HG02885 (cell line): Measurements from ENCODE around the gene OR8J3.
"Not testable (repeated sequence)": the region's sequence is repeated elsewhere in the genome, so short reads cannot be mapped to it uniquely, and the experiment has no call there.

ENCODE experiments used
- ATAC-seq: cut with Tn5 transposase; IDR thresholded peaks from one replicate; pipeline ENCODE4 v1.9.1; 2021; ENCODE audit warnings: mild to moderate bottlenecking; ENCODE audit not compliant: unreplicated experiment, poor library complexity

OR8J3 gene, protein sequence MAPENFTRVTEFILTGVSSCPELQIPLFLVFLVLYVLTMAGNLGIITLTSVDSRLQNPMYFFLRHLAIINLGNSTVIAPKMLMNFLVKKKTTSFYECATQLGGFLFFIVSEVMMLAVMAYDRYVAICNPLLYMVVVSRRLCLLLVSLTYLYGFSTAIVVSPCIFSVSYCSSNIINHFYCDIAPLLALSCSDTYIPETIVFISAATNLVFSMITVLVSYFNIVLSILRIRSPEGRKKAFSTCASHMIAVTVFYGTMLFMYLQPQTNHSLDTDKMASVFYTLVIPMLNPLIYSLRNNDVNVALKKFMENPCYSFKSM

DNA sequence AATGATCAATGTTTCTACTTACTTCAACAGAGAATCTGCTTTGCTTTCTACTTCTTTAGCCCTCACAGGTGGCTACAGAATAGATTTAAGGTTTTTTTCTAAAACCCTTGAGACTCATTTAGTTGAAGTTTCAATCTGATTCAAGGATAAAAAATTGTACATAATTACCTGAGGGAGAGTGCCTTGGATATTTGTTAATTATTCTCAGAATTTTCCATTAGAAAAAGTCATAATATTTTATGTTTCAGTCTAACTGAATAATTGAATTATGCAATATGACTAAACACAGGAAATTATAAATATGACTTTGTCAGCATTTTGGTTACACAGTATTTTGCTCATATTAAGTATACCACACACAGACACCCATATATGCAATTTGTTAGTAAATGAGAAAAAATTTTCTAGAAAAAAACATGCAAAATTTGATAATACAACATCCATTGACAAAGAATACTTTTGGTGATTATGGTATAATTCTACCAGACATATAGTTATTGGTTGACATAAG, at the start of gene OR8J3:
Gene OR8J3 (minus strand): TSS at position 51 of the 511 bp plus-strand sequence. CDS start 2,483 bp downstream, outside the sequence.
- no peak for ATAC-seq

DNA sequence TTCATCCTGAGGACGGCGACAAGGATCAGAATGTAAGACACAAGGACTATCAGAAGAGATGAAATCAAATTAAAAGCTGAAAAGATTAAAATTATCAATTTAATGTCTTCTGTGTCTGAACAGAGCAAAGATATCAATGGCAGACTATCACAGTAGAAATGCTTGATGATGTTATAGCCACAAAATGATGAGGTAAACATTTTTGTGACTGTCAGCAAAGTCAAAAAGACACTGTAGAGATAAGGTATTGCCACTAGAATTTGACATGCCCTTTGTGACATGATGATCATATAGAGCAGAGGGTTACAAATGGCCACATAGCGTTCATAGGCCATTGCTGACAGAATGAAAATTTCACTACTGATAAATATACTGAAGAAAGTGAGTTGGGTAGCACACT, 48.6 kb upstream of the OR8J3 start:
- ATAC-seq = no peak

DNA sequence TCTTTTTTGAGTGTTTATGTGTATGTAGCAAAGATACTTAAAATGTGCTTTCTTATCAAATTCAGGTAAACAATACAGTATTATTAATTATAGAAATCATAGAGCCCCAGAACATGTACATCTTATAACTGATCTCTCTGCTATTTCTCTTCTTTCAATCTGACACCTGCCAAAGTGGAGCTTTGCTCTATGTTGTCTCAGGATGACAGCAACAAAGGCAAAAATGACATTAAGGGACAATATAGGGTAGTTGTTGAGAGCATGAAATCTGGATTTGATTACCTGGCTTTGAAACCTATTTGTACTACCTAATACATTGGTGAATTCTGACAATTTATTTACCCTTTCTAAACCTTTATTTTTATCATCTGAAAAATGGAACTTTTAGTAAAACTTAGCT, 43.5 kb upstream of the OR8J3 start:
- no peak for ATAC-seq

DNA sequence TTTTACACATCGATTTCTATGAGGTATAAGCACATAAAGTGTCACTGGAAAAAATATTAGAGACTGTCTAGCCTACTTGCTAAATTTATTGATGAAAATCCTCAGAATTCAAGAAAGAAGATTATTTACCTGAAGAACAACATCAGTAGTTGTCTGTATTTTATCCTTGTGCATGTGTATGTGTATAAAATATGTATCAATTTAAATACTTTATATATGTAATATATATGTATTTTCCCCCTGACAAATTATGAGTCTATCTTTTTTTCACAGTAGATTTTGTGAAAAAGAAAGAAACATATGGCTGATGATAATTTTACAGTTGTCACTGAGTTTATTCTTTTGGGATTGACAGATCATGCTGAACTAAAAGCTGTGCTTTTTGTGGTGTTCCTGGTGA, 36.3 kb upstream of the OR8J3 start, which contains the start of gene OR5J2:
Gene OR5J2 (plus strand): TSS at position 301 of the 400 bp plus-strand sequence. CDS start 0 bp downstream, at position 301.
- ATAC-seq = no peak

DNA sequence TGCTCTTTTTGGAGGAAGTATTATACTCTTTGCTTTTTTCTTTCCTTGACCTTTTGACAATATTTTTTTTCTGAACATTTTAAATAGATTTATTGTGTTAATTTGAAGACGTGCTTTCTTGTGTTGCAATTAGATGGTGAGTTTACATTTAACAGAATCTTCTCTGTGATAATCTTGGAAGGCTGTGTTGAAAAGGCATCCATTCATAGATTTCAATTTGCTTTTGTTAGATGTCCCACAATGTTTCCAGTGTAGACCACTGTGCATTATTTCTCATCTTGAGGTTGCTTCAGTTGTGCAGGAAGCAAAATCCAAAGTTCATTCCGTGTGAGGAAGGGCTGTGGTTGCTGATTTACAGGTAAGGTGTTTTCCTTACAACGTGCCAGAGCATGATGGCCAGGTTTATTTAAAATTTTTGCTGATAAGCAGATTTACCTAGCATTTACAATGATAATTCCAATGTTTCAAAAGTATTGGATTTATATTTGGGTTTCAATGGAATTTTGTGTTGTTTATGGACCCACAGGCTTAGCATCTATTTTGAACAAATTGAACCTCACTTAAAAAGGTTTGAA, 32.3 kb upstream of the OR8J3 start:
- no peak for ATAC-seq

DNA sequence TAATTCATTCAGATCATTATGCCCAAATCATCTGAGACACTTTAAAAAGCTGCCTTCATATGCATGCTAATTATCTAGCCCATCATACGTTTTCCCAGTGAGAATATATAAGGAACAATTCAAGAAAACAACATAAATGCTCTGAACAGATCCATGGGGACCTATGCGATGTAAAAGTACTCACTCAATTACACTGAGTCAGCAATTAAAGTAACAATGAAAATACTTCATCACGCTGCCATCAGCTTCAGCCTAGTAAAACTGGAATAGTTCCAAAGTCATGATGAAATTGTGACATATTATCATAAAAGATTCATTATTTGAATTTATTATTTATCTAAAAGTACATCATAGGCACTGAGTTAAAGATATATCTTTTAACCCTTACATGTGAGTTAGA, 23.8 kb upstream of the OR8J3 start:
- no peak for ATAC-seq

DNA sequence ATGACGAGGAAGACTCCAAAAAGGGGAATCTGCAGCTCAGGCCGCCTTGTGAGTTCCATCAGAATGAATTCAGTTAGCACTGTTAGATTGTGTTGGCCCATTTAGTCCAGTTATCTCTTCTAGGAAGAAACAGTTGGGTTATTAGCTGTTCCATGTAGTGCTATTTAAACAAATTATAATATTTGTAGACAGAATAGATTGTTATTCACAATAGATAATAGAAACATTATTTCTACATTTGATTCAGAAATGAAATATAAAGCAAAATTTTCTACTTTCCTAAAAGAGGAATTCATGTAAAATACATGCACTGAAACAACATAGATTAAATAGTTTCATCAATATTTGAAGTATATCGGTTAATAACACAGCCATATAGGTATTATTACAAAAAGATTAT, 20.2 kb upstream of the OR8J3 start, which contains the start of gene OR8K5:
Gene OR8K5 (minus strand): TSS at position 101 of the 400 bp plus-strand sequence. CDS start 0 bp downstream, at position 101.
- ATAC-seq = no peak

DNA sequence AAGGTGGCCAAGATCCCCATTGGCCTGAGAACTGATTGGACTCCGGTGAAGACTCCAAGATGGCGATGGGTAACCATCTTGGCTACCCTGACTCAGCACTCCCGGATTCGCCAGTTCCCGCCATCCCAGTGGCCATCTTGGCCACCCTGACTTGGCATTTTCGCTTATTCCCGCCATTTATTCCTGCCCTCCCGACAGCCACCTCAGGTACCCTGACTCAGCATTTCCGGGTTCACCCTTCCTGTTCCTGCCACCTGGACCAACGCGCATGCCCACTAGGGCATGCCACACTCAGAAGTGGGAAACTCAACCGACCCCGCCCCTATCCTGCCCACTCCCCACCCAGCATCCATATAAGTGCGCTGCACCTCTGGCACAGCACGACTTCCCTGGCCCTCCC, 12.3 kb upstream of the OR8J3 start:
- no peak for ATAC-seq

DNA sequence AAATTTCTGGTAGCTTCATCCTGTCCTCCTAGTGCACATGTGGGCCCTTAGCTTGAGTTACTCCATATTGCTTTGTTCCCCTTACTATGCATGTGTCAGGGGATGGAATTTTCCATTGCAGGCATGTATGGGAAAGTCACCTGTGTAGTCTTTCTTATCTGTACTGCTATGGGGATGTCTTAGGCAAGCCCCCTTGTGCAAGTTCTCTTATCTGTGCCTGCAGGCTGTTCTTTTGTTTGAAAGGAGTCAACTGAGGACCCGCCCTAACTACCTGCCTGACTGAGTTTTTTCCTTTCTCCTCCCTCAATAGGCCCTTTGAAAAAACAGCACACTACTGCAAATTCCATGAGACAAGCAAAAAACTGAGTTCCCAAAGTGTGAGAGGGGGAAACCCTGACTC, 11.4 kb upstream of the OR8J3 start:
- no peak for ATAC-seq

DNA sequence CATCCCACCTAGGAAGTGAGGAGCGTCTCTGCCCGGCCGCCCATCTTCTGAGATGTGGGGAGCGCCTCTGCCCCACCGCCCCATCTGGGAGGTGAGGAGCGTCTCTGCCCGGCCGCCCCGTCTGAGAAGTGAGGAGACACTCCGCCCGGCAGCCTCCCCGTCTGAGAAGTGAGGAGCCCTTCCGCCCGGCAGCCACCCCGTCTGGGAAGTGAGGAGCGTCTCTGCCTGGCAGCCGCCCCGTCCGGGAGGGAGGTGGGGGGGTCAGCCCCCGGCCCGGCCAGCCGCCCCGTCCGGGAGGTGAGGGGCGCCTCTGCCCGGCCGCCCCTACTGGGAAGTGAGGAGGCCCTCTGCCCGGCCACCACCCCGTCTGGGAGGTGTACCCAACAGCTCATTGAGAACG, 3.7 kb upstream of the OR8J3 start:
- not testable (repeated sequence) for ATAC-seq

DNA sequence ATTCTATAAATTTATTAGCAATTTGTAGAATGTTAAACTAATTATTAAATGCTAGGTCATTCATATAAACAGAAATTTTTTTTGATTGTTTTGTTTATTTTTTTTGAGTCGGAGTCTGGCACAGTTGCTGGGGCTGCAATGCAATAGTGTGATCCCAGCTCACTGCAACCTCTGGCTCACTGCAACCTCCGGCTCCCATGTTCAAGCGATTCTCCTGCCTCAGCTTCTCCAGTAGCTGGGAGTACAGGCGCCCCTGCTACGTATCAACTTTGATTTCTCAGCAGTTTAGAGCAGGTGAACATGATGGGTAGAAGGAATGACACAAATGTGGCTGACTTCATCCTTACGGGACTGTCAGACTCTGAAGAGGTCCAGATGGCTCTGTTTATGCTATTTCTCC, 17.9 kb downstream of the OR8J3 start, which contains the start of gene OR8H3:
Gene OR8H3 (plus strand): TSS at position 301 of the 400 bp plus-strand sequence. CDS start 0 bp downstream, at position 301.
- no peak for ATAC-seq

DNA sequence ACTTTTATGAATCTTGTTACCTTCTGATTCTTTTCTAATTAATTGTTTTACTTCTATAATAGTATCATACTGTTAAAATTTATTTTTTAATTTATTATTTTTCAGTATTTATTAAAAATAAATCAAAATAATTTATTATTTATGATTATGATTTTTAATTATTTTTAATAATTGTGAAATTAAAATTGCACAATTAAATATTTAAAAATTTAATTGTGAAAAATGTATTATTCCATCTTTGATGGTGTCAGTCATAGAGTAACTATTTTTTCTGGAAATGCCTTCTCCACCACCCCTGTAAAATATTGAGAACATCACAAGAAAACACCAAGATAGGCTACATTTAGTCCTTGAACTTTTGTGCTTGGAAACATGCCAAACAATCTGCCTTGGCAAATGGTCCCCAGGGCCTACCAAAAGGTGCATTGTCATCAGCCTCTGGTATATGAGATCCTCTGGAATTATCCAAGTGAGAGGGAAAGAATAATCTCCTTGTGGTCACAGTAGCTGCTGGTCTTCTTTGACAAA, 36.7 kb downstream of the OR8J3 start, which contains the start of gene OR8H2:
Gene OR8H2 (plus strand): TSS at position 478 of the 528 bp plus-strand sequence. CDS start 1,356 bp downstream, outside the sequence.
- no peak for ATAC-seq

DNA sequence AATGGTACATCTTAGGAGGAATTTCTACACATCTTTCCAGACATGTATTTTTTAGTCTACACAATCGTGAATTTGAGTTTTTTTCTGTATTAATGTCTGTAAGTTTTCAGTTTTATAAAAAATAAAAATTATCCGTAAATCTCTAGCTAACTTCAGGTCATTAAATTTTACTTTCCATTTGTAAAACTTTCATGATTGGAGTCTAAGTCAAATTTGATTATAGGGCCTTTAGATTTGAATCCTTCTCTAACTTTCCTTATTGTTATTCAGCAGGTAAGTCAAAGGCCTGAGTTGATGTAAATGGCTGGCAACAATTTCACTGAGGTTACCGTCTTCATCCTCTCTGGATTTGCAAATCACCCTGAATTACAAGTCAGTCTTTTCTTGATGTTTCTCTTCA, 47.0 kb downstream of the OR8J3 start, which contains the start of gene OR8I2:
Gene OR8I2 (plus strand): TSS at position 301 of the 400 bp plus-strand sequence. CDS start 0 bp downstream, at position 301.
- no peak for ATAC-seq

DNA sequence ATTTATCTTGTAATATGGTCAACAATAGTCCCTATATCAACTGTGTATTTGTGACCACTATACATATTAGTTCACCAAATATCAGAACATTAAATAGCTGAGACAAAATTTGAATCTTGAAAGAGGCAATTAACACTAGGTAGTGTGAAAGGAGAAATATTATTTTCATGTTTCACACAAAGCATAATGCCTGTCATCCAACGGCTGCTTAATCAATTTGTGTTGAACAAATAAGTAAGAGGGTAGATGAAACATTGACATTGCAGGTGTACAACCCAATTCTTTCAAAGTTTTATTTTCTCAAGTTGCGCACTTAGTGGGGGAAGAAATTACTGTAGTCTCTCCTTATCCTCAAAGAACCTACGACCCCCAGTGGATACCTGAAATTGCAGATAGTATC, 50.3 kb downstream of the OR8J3 start:
- ATAC-seq = no peak
